HCT116 (cell line): ENCODE data around the gene GPR34. TPM values are rescaled to one million over a fixed set of nuclear protein-coding genes. Genes with fewer than 3 reads are reported as not detected.

Experiments
- ATAC-seq: fragments of 200-7000 bp; cut with Tn5 transposase; 2 replicates; pipeline ENCODE4 v1.9.1; 2020; ENCODE audit warnings: mild to moderate bottlenecking, moderate library complexity
- BruUV-seq: library from RNA; stranded (reverse); fragments of 400-500 nt; replicated peaks from 2 replicates; lab custom pipeline; 2021; lab: Mats Ljungman, UMichigan
- CTCF ChIA-PET: fragments of 300-600 bp; sonication (Branson Sonifier 250); formaldehyde crosslinking; loops from one replicate; lab custom pipeline; 2021; ENCODE audit warnings: antibody characterized with exemption; lab: Charles Lee
- POLR2A ChIA-PET: fragments of 300-600, 350-600 bp; sonication (Branson Sonifier 250); formaldehyde crosslinking; loops from one replicate; lab custom pipeline; 2021; ENCODE audit warnings: antibody characterized with exemption; lab: Charles Lee
- RAD21 ChIA-PET, 2 experiments: fragments of 300-600 bp; sonication (Branson Sonifier 250); formaldehyde crosslinking; loops; one replicate each; lab custom pipeline; 2023; ENCODE audit warnings: low total read pairs in 2 of 2; ENCODE audit not compliant: uncharacterized antibody in 2 of 2, unreplicated experiment in 2 of 2, low non-redundant PET in 1 of 2; lab: Charles Lee
- DNase-seq: peaks from one replicate; pipeline ENCODE4 v3.0.0-alpha.2; 2010; ENCODE audit warnings: low read depth, low spot score
- H2AFZ ChIP-seq: fragments of 200-600 bp; shearing (Covaris generic), sonication (generic); 2 replicates; pipeline ENCODE4 v1.6.1; 2017; ENCODE audit warnings: low read depth, mixed run types, mixed read lengths, antibody characterized with exemption, low read length; ENCODE audit not compliant: poor library complexity, severe bottlenecking
- H3K27ac ChIP-seq: 2 replicates; pipeline ENCODE4 v1.5.1; 2012; ENCODE audit warnings: low read depth, low read length
- H3K27me3 ChIP-seq: fragments of 200-600 bp; sonication (generic); 2 replicates; pipeline ENCODE4 v1.6.1; 2016; ENCODE audit warnings: mixed run types, low read length, mixed read lengths; ENCODE audit not compliant: insufficient read depth
- H3K36me3 ChIP-seq, 2 experiments: fragments of 200-500 bp in 1 of 2; fragments of 200-600 bp in 1 of 2; sonication (Bioruptor generic) in 1 of 2; sonication (generic) in 1 of 2; 2 replicates each; pipeline versions ENCODE4 v1.5.1 to v1.6.1; 2014 to 2016; ENCODE audit warnings: low read length in 2 of 2, inconsistent platforms in 1 of 2, mixed read lengths in 1 of 2, mixed run types in 1 of 2; ENCODE audit not compliant: insufficient read depth in 2 of 2, control insufficient read depth in 1 of 2
- H3K4me1 ChIP-seq, 2 experiments: fragments of 200-600 bp in 1 of 2; sonication (generic) in 1 of 2; 2 replicates each; pipeline versions ENCODE4 v1.5.1 to v1.6.1; 2012 to 2017; ENCODE audit warnings: low read length in 2 of 2, inconsistent platforms in 1 of 2, mild to moderate bottlenecking in 1 of 2, mixed read lengths in 1 of 2, mixed run types in 1 of 2, moderate library complexity in 1 of 2; ENCODE audit not compliant: insufficient read depth in 2 of 2, control insufficient read depth in 1 of 2
- H3K4me2 ChIP-seq: fragments of 200-600 bp; sonication (generic); 2 replicates; pipeline ENCODE4 v1.6.1; 2017; ENCODE audit warnings: mixed run types, low read length, mixed read lengths
- H3K4me3 ChIP-seq, 2 experiments: fragments of 200-600 bp in 1 of 2; sonication (generic) in 1 of 2; replicated peaks in 1 of 2; 2 replicates each; pipeline ENCODE4 v1.5.1; 2011 to 2016; ENCODE audit warnings: low read length in 2 of 2, control low read depth in 1 of 2, low read depth in 1 of 2, mild to moderate bottlenecking in 1 of 2, mixed read lengths in 1 of 2, mixed run types in 1 of 2
- H3K79me2 ChIP-seq: fragments of 200-600 bp; sonication (generic); 2 replicates; pipeline ENCODE4 v1.6.1; 2017; ENCODE audit warnings: mild to moderate bottlenecking, mixed run types, low read length, moderate library complexity, mixed read lengths; ENCODE audit not compliant: insufficient read depth
- H3K9ac ChIP-seq: fragments of 200-600 bp; sonication (generic); 2 replicates; pipeline ENCODE4 v1.6.1; 2016; ENCODE audit warnings: low read length, mixed read lengths
- H3K9me2 ChIP-seq: fragments of 200-600 bp; sonication (generic), shearing (Covaris generic); 2 replicates; pipeline ENCODE4 v1.6.1; 2017; ENCODE audit warnings: mixed run types, mild to moderate bottlenecking, moderate library complexity; ENCODE audit not compliant: insufficient read depth
- H3K9me3 ChIP-seq, 2 experiments: fragments of 200-500 bp in 1 of 2; fragments of 200-600 bp in 1 of 2; sonication (Bioruptor generic) in 1 of 2; sonication (generic) in 1 of 2; 2 replicates each; pipeline ENCODE4 v1.6.1; 2014 to 2017; ENCODE audit warnings: low read length in 2 of 2, mixed read lengths in 2 of 2, inconsistent platforms in 1 of 2, low read depth in 1 of 2, mild to moderate bottlenecking in 1 of 2, mixed run types in 1 of 2, moderate library complexity in 1 of 2; ENCODE audit not compliant: control insufficient read depth in 1 of 2, insufficient read depth in 1 of 2
- H4K20me1 ChIP-seq: fragments of 200-600 bp; sonication (generic), shearing (Covaris generic); 2 replicates; pipeline ENCODE4 v1.6.1; 2017; ENCODE audit warnings: mixed run types, mild to moderate bottlenecking, moderate library complexity; ENCODE audit not compliant: insufficient read depth
- CBX3 ChIP-seq: IDR thresholded peaks from 2 replicates; pipeline ENCODE4 v1.6.1; 2012; ENCODE audit warnings: low read depth
- CEBPB ChIP-seq: IDR thresholded peaks from 2 replicates; pipeline ENCODE4 v1.6.1; 2012; ENCODE audit warnings: low read depth
- FOSL1 ChIP-seq: IDR thresholded peaks from 2 replicates; pipeline ENCODE4 v1.6.1; 2012; ENCODE audit warnings: low read depth
- JUND ChIP-seq: IDR thresholded peaks from 2 replicates; pipeline ENCODE4 v1.6.1; 2012
- POLR2A ChIP-seq: IDR thresholded peaks from 2 replicates; pipeline ENCODE4 v1.7.0; 2011; ENCODE audit warnings: borderline replicate concordance; ENCODE audit not compliant: insufficient read depth, insufficient read length; ENCODE audit errors: extremely low read depth
- TCF7L2 ChIP-seq: IDR thresholded peaks from 2 replicates; pipeline ENCODE4 v1.7.0; 2011; ENCODE audit warnings: borderline replicate concordance, inconsistent platforms; ENCODE audit not compliant: insufficient read depth, insufficient read length; ENCODE audit errors: extremely low read depth
- ZFX ChIP-seq: fragments of 450-650 bp; IDR thresholded peaks from 2 replicates; pipeline ENCODE4 v1.6.1; 2017
- ZNF274 ChIP-seq: fragments of 200-500 bp; sonication (Bioruptor generic); IDR thresholded peaks from 2 replicates; pipeline ENCODE4 v1.6.1; 2014; ENCODE audit warnings: mild to moderate bottlenecking, low read depth, low read length, inconsistent platforms
- intact Hi-C: fragments of 100-400 bp; cut with micrococcal nuclease; formaldehyde crosslinking; loops from 2 replicates; pipeline ENCODE4 v1.10.0; 2022
- total RNA-seq: library from RNA; stranded (reverse); gene quantifications from one replicate; pipeline ENCODE4 v1.2.1, GENCODE V29; 2021; ENCODE audit not compliant: unreplicated experiment
- TF ChIP-seq, protein P1 (sequence below): IDR thresholded peaks from 2 replicates; pipeline ENCODE4 v1.6.1; 2012; ENCODE audit warnings: low read depth
- TF ChIP-seq, protein P2 (sequence below): IDR thresholded peaks from 2 replicates; pipeline ENCODE4 v1.6.1; 2011; ENCODE audit warnings: mild to moderate bottlenecking, low read length, moderate library complexity; ENCODE audit not compliant: insufficient replicate concordance; ENCODE audit errors: extremely low read depth
- TF ChIP-seq, protein P3 (sequence below): IDR thresholded peaks from 2 replicates; pipeline ENCODE4 v1.6.1; 2012
- TF ChIP-seq, protein P4 (sequence below), 3 experiments: fragments of 200-600 bp in 1 of 3; sonication (generic) in 1 of 3; IDR thresholded peaks in 2 of 3; conservative IDR thresholded peaks in 1 of 3; 2 replicates each; pipeline ENCODE4 v1.5.1; 2012 to 2017; ENCODE audit warnings: low read depth in 2 of 3, low read length in 2 of 3, antibody characterized with exemption in 1 of 3, borderline replicate concordance in 1 of 3, control low read depth in 1 of 3, mild to moderate bottlenecking in 1 of 3, mixed read lengths in 1 of 3, mixed run types in 1 of 3, moderate library complexity in 1 of 3; ENCODE audit not compliant: insufficient read depth in 1 of 3

The GPR34 gene
- total RNA-seq, 1 experiment from 2014 or later, result not detected

DNA sequence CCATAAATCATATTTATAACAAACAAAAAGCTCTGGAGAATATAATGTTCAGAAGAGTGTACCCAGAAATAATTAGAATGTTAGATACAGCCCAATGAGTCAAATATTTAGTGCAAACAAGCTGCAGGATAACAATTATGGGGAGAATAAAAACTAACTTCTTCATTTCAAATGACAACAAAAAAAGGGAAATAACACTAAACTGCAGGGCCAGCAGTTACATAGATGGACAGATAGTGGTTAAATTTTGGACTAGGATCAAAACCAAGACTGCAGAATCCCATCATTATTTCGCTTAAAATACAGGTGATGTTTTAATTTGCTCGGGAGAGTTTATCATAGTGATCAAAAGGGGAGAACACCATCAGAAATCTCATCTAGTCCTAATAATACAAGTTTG lies 617 bp upstream of the GPR34 start (continued):
- TF ChIP-seq, protein P1, sequence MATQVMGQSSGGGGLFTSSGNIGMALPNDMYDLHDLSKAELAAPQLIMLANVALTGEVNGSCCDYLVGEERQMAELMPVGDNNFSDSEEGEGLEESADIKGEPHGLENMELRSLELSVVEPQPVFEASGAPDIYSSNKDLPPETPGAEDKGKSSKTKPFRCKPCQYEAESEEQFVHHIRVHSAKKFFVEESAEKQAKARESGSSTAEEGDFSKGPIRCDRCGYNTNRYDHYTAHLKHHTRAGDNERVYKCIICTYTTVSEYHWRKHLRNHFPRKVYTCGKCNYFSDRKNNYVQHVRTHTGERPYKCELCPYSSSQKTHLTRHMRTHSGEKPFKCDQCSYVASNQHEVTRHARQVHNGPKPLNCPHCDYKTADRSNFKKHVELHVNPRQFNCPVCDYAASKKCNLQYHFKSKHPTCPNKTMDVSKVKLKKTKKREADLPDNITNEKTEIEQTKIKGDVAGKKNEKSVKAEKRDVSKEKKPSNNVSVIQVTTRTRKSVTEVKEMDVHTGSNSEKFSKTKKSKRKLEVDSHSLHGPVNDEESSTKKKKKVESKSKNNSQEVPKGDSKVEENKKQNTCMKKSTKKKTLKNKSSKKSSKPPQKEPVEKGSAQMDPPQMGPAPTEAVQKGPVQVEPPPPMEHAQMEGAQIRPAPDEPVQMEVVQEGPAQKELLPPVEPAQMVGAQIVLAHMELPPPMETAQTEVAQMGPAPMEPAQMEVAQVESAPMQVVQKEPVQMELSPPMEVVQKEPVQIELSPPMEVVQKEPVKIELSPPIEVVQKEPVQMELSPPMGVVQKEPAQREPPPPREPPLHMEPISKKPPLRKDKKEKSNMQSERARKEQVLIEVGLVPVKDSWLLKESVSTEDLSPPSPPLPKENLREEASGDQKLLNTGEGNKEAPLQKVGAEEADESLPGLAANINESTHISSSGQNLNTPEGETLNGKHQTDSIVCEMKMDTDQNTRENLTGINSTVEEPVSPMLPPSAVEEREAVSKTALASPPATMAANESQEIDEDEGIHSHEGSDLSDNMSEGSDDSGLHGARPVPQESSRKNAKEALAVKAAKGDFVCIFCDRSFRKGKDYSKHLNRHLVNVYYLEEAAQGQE, result no peak
- TF ChIP-seq JUND (no peak), POLR2A (no peak), ZNF274 (no peak), CEBPB (no peak), TCF7L2 (no peak)
- TF ChIP-seq, protein P2, sequence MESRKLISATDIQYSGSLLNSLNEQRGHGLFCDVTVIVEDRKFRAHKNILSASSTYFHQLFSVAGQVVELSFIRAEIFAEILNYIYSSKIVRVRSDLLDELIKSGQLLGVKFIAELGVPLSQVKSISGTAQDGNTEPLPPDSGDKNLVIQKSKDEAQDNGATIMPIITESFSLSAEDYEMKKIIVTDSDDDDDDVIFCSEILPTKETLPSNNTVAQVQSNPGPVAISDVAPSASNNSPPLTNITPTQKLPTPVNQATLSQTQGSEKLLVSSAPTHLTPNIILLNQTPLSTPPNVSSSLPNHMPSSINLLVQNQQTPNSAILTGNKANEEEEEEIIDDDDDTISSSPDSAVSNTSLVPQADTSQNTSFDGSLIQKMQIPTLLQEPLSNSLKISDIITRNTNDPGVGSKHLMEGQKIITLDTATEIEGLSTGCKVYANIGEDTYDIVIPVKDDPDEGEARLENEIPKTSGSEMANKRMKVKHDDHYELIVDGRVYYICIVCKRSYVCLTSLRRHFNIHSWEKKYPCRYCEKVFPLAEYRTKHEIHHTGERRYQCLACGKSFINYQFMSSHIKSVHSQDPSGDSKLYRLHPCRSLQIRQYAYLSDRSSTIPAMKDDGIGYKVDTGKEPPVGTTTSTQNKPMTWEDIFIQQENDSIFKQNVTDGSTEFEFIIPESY, result no peak
- TF ChIP-seq, all 23 proteins: peak for 0

DNA sequence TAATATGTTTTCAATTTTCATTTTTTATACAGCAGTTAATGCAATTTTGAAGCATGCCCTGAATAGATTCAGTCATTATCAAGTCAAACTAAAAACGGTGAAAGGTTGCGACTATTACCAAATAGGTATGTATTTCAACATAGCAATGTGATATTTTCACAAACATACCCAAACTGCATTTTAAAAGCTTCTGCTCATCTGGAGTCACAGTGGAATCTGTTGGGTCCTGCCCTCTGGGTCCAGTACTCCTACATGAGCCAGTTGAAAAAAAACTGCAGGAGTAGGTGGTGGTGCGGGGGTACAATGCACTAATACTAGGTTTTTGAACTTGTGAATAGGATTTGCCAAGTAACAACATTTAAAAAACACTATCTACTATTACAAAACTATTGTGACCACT lies 938 bp downstream of the GPR34 start:
- no peaks in the 10 kb centered on the region for H4K20me1 ChIP-seq
- H3K36me3 ChIP-seq, result no peaks in the 10 kb centered on the region
- ChIA-PET RAD21 (no interaction called here), CTCF (no interaction called here), POLR2A (interaction anchor here (0.7 kb wide), 1 partner anchor 1860 kb away, joined by 3 read pairs; no protein-coding TSS in a partner anchor)
- H3K4me3 ChIP-seq, result no peak overlapping the region
- BruUV-seq, result no TSS peak
- intact Hi-C loops, result no loop called here
- H3K27me3 ChIP-seq, result no peaks in the 10 kb centered on the region
- ATAC-seq (no peak), DNase-seq (no peak)
- H3K4me1 ChIP-seq, result no peaks in the 10 kb centered on the region
- no peaks in the 10 kb centered on the region for H3K9me2 ChIP-seq
- H3K9ac ChIP-seq, result no peak overlapping the region
- no peak overlapping the region for H2AFZ ChIP-seq
- no peaks in the 10 kb centered on the region for H3K79me2 ChIP-seq
- H3K9me3 ChIP-seq, result no peaks in the 10 kb centered on the region
- no peak overlapping the region for H3K27ac ChIP-seq
- H3K4me2 ChIP-seq, result no peak overlapping the region
- TF ChIP-seq POLR2A, result no peak
- no peak for TF ChIP-seq ZFX
- no peak for TF ChIP-seq TCF7L2
- TF ChIP-seq FOSL1, result no peak
- TF ChIP-seq, protein P3, sequence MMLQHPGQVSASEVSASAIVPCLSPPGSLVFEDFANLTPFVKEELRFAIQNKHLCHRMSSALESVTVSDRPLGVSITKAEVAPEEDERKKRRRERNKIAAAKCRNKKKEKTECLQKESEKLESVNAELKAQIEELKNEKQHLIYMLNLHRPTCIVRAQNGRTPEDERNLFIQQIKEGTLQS, result no peak
- TF ChIP-seq, protein P4, sequence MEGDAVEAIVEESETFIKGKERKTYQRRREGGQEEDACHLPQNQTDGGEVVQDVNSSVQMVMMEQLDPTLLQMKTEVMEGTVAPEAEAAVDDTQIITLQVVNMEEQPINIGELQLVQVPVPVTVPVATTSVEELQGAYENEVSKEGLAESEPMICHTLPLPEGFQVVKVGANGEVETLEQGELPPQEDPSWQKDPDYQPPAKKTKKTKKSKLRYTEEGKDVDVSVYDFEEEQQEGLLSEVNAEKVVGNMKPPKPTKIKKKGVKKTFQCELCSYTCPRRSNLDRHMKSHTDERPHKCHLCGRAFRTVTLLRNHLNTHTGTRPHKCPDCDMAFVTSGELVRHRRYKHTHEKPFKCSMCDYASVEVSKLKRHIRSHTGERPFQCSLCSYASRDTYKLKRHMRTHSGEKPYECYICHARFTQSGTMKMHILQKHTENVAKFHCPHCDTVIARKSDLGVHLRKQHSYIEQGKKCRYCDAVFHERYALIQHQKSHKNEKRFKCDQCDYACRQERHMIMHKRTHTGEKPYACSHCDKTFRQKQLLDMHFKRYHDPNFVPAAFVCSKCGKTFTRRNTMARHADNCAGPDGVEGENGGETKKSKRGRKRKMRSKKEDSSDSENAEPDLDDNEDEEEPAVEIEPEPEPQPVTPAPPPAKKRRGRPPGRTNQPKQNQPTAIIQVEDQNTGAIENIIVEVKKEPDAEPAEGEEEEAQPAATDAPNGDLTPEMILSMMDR (IDR thresholded peaks at IDR 0.05 in 2 of 3, conservative IDR thresholded peaks at IDR 0.05 in 1 of 3; ENCODE audit: borderline replicate concordance in 1 of 3, insufficient read depth in 1 of 3, low read depth in 2 of 3, low read length in 2 of 3), result no peak
- TF ChIP-seq, protein P1, result no peak
- no peak for TF ChIP-seq CBX3
